NCI-H1092 (cell line): ENCODE data around the gene GRIN2C.
A peak's percentile ranks its signal among the peaks of the same experiment; 100 is the strongest.

Experiments
- DNase-seq: peaks from one replicate; lab custom pipeline; 2025; lab: John Stamatoyannopoulos, UW

GRIN2C gene

DNA sequence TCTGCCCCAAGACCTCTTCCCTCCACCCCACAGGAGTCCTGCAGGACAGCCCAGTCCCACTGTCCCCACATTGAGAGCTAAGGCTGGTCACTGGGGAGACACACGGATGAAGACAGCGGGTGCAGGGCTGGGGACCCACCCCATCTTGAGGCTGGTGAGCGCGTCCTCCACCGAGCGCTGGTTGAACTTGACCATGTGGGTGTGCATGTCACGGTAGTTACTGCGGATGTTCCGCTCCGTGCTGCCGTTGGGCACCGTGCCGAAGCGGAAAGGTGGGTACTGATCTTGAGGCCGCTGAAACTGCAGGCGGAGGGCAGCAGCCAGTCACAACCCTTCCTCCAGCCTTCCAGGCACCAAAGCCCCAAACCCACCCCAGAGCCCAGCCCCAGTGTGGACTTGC lies 13.1 kb downstream of the GRIN2C start:
- DNase-seq: no peak

DNA sequence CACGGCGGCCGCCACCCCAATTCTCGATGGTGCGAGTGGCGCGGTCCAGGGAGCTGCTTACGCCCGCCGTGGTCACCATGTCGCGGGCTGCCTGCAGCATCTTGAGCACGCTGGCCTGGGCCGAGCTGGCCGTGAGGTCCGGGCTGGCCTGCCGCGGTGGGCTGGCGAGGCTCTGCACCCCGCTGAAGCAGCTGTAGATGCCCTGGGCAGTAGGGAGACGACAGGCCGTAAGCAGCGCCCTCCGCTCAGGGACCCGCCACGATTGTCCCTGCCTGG lies 16.4 kb downstream of the GRIN2C start:
- DNase-seq: no peak

DNA sequence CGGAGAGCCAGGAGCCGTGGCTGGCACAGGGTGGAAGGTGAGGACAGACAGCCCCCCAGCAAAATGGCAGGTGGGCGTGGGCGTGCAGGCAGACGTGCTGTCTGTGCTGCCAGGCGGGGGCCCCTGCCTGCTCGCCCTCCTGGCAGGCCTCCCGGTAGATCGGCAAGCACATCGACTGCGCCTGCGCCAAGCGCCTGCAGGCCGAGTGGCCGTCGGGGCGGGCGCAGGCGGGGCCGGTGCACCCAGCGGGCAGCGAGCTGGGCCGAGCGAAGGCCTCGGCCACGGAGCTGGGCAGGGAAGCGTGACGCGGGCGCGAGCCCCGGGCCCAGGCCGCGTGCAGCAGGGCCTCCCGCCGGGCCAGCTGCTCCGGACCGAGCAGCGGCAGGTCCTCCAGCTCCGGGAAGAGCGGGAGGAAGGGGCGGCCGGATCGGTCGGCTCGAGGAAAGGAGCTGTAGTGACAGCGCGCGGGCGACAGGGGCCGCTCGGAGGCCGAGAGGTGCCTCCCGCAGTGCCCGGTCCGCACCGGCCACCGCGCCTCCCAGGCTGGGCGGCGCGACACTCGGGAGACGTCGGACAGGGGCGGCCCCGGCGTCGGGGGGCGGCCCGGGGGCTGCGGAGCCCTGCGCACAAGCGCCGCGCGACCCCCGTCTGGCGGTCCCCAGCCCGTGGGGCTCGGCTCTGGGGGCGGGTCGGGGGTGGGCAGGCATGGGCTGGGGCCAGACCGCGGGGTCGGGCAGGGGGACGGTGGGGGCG lies 16.9 kb downstream of the GRIN2C start:
- DNase-seq: peak; percentile 49

DNA sequence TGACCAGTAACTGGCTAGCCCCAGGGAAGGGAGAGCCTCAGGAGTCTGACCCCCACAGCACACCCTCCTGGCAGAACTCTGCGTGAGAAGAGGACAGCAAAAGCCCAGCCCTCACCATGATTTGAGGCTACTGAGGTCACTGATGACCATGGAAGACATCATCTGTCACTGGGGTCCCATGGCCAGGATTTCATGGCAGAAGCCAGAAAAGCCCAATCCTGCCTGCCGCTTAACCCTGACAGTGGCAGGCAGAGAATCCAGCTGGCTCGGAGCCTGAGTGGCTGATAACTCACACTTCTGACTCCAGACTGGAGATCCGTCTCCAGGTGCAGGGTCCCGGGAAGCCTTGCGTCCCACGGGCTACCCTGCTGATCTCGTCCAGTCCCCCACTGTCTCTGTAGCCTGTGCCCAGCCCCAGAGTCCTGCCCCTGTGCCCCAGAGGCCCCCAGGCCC lies 17.5 kb downstream of the GRIN2C start:
- DNase-seq: no peak

DNA sequence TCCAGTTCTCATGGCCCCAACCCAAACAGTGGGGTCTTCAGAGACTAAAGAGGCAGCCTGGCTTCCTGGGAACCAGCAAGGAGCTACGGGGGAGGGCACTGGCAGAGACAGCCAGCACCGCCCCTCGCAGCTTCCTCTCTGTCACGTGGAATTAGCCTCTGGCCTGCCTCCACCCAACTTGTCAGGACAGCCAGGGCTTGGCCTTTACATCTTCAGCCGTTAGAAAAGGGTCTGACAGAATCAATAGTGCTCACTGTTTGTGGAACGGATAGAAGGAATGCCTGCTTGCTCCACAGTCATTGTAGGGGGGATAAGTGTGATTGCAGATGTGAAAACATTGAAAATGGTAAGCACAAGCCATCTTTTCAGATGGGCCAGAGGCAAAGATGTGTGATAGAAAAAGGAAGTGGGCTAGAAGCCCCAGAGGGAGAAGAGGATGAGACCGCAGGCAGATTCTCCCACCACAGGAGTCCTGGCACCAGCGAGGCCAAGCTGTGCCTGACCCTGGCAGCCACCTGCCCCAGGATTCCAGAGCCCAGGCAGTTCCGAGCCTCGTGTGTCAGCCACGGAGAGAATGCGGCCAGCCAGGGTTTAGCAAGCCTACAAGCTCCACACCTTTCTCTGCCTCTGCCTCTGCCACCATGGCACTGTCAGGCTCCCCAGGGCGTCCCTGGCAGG lies 18.6 kb downstream of the GRIN2C start:
- DNase-seq: no peak

DNA sequence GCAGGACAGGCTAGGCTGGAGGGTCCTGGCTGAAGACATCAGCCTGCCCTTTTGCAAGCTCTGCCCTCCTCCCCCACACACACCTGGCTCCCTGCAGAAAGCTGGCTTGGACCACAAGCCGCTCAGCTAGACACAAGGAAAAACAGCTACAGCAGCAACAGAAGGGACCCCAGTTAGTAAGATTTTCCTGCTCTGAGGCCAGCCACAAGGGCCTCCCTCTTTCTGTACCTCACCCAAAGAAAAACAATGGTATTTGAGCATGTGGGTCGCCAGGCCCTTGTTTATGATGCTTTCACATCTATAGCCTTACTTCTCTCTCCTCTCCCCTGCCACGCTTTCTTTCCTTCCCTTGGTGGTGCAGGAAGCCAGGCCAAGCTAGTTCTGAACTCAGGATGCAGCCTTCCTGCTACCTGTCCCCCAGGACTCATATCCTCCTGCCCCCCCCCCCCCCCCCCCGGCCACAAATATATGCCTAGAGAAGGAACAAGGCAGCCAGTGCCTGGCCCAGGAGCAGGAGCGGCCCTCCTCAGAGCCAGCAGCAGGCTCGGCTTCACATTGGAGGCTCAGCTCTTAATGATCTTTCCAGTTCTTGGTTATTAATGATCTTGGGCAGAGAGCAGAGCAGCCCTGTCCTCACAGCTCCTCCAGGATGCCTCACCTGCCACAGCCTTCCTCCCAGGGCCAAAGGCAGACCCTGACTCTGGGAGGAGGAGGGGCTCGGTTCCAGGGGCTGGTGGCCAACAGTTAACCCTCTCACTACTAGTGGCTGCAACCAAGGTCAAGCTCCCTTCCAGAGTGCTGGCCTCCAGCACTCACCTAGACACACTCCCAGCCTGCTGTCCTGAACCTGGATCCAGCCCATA lies 19.5 kb downstream of the GRIN2C start:
- no peak for DNase-seq

DNA sequence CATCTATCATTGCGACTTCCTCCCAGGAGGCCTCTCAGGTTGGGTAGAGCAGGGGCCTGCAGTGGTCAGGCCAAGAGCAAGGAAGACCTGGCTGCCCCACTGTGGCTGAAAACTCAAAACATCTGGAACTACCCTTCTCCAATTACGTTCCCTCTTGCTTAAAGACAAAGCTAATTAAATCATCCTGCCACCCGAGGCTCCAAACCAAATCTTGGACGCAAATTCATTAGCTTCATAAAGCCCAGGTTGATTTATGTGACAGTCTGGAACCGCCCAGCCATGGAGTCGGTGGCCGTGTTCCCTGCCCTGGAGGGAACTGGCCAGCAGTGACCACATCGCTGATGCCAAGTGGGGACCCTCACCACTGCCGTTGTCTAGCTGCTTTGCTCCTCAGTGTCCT lies 21.4 kb downstream of the GRIN2C start:
- DNase-seq: no peak

DNA sequence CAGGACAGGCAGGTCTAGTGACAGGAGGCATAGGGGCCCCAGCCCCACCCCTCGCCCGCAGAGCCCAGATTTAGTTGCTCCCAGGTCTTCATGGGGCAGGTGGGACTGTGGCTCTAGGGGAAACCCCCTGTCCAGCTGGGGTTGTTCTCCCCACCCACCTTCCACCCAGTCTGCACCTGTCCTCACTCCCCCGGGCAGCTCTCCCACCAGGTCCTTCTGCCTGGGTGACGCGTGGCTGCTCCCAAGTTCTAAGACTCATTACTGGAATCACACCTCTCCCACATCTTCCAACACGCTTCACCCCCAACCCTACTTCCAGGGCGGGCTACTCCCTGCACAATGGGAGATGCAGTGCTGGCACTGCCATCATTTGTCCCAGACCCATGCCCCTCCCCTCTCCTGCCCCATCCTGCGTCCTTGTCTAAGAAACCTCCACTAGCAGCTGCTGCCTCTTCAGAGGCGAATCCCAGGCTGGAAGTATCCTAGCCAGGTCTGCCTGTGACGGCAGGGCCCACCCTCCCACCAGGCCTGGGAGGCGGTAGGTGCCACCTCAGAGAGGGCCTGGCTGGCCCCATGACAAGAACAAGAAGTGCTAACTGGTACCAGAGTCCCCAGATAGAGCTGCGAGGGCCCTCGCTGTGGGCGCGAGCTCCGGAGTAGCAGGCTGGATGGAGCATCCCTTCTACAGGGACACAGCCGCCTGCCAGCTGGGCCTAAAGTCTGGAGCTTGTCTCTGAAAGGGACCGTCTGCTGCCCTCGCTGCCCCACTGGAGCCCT lies 22.8 kb downstream of the GRIN2C start:
- no peak for DNase-seq

DNA sequence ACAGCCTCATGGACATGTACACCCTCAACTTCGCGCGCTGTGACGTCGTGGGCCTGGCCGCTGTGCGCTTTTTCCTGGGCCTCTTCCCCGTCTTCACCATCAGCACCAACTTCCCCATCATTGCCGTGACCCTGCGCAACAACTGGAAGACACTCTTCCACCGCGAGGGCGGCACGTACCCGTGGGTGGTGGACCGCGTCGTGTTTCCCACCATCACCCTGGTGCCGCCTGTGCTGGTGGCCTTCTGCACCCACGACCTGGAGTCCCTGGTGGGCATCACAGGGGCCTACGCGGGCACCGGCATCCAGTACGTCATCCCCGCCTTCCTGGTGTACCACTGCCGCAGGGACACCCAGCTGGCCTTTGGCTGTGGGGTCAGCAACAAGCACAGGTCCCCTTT lies 23.5 kb downstream of the GRIN2C start:
- no peak for DNase-seq

DNA sequence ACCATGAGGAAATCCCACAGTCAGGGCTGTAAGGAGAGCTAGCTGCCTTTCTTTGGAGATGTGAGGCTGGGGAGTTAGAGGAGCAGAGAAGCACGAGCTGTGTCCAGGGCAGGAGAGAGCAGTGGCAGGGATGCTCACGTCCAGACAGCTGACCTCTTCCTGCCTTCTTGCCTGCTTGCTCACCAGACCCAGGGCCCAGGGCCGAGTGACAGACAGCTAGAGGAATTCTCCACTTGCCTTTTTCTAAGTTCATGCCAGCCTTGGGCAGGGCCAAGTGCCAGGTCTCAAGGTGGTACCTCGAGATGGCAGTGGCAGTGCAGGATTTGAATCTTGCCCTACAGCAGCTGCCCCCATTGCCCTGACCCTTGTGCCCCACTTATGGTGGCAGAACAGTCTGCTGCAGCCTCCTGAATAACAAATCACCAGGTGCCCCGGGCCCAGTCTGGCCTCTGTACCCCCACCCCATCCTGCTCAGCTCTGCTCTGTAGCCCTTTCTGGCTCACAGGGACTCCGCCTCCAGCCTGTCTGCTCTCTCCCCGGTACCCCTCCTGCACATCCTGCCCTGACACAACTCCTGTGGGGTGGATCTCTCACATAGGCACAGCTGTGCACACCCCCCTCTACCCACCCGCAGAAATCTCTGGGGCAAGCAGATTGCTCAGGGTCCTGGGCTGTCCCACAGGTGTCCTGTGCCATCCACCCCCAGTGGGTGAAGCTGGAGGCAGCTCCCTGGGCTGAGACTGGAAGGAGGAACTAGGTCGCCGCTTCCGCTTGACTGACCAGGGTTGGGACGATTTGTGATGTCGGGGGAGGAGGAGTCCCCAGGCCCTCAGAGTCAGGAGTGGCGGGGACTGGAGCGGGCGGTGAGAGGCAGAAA lies 25.9 kb downstream of the GRIN2C start:
- DNase-seq: no peak

DNA sequence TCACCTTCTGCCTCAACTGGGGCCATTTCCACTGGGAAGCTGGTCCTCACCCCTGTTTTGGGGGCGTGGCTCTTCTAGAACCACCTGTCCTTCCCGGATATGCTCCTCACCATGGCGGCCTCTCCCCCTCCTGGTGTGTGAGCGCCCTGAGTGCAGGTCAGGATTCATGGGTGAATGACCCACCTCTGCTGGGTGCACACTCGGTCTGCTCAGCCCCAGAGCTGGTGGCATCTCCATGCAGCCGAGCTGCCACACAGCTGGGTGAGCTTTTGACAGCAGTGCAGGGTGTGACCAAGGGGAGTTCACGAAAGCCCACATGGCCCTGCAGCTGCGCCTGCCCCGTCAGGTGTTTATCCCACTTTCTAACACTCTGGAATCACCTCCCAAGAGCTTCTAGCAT lies 27.3 kb downstream of the GRIN2C start:
- no peak for DNase-seq

DNA sequence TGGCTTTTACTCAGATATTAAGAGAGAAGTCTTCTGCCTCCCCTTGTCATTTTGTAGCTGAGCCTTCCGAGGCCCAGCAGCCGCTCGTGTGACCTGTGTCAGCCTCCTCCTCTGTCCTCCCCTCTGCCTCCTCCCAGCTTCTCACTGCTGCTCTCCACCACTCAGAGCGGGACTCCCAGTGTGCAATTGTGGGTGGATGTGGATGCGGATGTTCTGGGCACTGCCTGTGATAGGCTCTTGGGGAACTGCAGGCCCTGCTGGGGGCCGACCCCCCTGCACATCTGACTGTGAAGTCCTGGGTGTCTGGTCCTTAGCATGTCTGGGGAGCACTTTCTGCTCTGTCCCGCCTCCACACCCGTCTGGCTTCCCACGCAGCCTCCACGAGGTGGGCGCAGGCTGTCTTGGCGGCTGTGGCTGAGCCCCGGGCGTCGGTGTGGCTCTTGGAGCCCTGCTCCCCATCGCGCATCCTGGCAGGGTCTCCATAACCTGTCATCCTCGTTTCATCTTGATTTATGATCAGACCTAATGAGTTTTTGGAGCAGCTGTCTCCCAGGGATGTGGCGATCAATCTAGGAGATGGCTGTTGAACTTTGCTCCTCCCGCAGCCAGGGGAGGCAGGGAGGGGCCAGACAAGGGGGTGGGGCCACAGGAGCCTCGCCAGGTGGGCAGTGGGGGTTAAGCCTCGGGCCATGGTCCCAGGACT lies 28.1 kb downstream of the GRIN2C start:
- DNase-seq: no peak

DNA sequence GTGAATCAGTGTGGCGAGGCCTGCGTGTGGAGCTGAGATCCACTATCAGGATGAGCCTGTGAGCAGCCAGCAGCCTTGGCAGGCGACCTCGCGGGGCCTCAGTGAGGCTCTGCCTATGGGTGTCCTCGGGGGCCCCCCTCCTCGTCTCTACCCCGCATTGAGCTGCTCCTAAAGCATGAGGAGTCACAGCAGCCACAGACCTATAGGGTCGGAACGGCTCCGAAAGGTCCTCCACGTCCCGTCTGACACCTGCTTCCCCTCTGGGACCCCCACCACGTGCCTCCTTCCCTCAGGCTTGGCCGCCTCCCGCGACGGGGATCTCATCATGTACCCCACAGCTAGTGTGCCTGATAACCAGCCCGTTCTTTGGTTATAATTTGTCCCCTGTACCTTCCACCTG lies 28.8 kb downstream of the GRIN2C start:
- no peak for DNase-seq

DNA sequence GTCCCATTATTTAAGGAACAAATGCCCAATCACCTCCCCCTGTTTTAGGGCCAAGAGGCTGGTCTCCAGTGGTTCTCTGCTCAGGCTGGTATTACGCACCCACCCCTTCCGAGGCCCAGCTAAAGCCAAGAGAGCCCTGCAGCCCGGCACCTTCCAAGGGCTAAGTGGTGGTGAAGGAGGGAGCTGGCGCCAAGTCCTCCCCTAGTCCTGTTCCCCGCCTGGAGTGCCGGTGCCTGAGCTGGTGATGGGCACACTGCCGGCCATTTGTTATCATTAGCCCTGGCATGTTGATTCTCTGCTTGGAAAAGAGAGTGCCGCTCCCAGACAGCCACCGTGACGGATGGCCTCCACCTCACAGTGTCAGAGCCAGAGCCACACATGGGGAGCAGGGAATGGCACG lies 31.9 kb downstream of the GRIN2C start:
- DNase-seq: no peak

DNA sequence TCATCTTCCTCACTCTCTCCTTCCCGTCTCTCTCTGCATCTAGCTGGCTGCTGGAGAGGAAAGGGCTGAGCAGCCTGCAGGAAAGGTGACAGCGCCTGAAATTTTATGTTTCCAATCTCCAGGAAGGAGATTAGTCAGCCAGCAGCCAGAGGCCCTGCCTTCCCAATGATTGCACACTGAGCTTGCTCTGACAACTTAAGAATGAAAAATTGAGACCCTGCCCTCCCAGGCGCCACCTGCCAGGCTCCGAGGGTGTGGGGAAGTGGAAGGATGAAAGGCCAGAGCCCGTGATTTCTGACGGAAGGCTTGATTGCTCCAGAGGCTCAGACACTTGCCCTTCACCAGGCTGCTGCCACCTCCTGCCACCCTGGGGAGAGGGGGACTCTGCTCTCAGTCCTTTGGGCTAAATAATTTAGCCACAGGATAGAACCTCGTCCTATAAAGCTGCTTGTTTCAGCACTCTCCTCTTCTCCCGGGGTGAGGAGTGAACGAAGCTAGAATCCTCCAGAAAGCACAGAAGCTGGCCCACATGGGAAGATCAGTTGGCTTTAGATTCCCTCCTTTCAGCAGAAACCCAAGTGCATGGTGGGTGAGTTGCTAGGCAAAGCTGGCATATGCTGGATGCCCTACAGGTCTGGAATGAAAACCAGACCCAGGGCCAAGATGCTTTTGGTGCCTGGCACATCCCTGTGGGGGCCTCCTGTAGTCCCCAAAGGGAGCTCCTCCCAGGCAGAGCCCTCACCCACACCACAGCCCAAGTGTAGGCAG lies 33.5 kb downstream of the GRIN2C start:
- DNase-seq: no peak

DNA sequence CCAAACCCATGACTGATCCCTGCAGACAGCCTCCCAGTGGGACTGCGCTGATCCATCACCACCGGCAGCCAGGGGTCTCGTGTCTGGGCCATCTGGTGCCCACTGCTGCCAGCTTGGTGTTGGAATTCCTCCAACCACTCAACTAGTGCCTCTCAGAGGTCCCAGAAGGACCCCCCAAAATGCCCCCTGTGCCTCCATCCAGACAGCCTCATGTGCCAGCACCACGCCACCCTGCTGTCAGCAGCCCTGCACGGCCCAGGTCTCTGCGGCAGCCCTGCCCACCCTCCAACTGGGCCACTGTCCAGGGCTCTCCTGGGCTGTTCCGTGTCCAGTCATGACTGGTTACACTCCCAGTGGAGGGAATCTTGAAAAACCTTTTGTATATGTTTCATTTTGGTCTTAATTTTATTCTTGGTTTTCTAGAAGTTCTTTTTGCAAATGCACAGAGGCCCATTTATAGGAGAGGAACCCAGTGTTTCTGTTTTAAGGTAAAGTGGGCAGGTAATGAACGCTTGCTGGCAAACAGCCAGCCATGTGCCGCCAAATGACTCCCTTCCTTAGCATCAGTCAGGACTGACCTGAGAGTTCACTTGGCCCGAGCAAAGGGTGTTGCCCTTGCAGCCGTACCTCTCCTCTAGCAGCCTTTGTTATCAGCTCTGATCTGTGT lies 34.6 kb downstream of the GRIN2C start:
- no peak for DNase-seq

DNA sequence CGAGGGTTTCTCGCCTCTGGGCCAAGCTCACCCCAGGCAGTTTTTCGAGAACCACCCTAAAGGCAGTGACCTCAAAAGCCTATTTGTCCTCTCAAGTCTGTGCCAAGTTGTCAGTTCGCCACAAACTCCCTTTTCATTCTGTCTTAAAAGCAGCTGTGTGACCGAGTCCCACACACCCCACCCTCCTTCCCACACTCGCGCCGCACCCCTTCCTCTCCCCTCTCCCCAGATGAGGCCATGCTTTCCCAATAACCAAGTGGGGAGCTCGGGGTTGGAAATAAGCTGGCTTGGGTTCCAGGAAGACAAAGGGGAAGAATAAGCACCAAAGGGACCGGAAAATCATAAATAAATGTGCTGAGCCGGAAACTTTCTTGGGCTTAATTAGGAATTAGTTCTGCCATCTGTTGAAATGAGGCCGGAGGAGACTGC lies 36.7 kb downstream of the GRIN2C start:
- DNase-seq: no peak

DNA sequence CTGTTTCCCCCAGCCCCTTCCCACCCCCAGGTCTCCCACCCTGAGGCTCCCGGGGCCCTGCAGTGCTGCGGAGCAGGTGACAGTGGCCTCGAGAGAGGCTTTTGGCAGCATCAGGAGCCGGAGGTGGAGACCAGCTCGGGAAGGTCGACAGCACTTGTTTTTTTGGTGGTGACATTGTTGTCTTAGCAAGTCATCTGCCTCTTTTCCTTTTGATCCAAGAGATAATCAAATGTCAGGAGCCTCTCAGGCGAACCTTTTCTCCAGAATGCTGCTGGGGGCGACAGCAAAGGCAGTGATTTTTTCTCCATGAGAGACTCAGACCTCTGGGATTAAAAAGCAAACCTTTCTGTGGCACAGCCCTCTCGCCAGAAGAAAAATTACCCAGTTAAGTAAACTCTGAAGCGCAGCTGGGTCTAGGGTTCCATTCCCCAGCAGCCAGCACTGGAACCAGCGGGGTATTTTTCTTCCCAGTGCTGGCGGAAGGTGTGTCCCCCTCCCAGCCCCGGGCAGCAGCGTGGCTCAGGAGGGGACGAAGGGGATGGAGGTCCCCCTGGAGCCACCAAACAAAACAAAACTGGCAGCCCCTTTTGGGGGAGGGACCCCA lies 37.2 kb downstream of the GRIN2C start:
- DNase-seq: no peak
